HG02763 (cell line): ENCODE data around the gene TNFSF15.

Experiments
- ATAC-seq: cut with Tn5 transposase; IDR thresholded peaks from one replicate; pipeline ENCODE4 v1.9.1; 2021; ENCODE audit warnings: mild to moderate bottlenecking, moderate library complexity; ENCODE audit not compliant: unreplicated experiment

The TNFSF15 gene

DNA sequence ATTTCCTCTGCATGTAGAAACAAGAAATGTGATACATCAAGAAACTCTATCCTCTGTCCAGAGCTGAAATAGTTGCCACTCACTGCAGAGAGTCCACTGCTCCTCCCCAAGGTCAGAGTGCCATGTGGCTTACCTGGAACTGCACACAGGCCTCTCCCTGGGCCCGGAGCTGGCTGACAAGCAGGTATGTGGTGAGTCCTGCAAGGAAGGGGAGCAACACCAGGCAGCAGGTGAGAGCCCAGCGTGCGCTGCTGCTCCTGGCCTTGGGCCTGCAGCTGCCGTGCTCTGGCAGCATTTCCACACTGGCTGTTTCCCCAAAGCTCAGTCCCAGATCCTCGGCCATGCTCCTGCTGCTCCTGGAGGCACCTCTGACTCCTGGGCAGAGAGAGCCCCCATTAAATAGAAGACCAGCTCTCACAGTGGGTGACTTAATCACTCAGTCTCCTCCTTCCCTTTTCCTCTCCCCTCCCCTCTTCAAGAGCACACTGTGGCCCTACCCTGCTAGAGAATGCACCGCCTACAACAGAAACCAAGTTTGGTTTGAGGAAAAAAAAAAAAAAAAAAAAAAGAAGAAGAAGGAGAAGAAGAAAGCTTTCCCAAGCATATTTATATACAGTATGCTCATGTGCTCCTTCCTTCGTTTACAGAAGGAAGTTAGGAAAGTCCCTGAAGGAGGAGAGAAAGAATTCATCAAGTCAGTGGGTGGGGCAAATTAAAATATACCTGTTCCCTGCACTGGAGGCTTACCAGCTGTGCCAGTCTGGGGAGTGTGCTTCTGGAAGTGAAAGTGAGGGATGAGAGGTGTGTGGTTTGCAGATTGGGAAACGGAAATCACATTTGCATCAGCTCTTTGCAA lies at the start of gene TNFSF15:
Gene TNFSF15, minus strand, starts transcription at position 370 of the 856 bp plus-strand sequence. Its CDS starts 27 bp downstream, at position 343.
- peak; percentile 89 for ATAC-seq

GRCh38 chr9:114855488-114855887 lies 49.6 kb upstream of the TNFSF15 start:
- ATAC-seq: no peak

DNA sequence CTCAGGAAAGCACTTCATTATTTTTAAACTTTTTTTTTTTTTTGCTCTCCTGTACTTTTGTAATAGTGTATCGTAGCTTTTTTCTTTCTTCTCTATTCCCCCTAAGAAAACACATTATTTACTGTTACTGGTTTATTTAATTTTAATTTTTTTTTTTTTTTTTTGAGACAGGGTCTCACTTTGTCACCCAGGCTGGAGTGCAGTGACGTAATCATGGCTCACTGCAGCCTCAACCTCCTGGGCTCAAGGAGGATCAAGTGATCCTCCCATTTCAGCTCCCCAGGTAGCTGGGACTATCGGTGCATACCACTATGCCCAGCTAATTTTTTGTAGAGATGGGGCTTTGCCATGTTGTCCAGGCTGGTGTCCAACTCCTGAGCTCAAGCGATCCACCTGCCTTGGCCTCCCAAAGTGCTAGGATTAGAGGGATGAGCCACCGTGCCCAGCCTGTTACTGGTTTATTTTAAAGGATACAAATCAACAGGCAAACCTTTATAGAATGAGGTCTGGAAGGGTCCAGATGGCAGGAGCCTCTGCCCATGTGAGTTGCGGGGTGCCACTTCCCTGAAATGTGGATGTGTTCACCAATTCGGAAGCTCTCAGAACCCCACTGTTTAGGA lies 49.0 kb upstream of the TNFSF15 start:
- ATAC-seq: no peak

- no peak for ATAC-seq
Measured at GRCh38 chr9:114853071-114853855, 47.4 kb upstream of the TNFSF15 start.

GRCh38 chr9:114852050-114852594 lies 46.3 kb upstream of the TNFSF15 start:
- no peak for ATAC-seq

- ATAC-seq: no peak
Measured at GRCh38 chr9:114851306-114851705, 45.5 kb upstream of the TNFSF15 start.

DNA sequence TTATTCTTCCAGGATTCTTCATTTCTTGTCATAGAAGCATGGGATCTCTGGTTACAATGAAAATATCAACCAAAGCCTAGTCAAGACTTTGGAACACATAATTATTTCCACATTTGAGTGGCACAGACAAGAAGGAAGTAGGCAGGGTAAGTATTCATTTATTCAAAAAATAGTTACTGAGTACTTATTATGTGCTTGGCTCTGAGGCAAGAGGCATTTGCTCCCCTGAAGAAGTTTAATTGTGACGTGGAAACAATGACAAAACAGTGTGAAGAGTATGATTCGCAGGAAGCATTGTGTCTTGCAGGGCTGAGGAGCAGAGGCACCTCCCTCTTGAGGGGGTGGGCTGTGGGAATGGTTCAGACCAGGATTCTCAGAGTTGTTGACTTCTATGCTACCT lies 45.0 kb upstream of the TNFSF15 start:
- no peak for ATAC-seq

GRCh38 chr9:114849450-114849849 lies 43.6 kb upstream of the TNFSF15 start:
- ATAC-seq: no peak

DNA sequence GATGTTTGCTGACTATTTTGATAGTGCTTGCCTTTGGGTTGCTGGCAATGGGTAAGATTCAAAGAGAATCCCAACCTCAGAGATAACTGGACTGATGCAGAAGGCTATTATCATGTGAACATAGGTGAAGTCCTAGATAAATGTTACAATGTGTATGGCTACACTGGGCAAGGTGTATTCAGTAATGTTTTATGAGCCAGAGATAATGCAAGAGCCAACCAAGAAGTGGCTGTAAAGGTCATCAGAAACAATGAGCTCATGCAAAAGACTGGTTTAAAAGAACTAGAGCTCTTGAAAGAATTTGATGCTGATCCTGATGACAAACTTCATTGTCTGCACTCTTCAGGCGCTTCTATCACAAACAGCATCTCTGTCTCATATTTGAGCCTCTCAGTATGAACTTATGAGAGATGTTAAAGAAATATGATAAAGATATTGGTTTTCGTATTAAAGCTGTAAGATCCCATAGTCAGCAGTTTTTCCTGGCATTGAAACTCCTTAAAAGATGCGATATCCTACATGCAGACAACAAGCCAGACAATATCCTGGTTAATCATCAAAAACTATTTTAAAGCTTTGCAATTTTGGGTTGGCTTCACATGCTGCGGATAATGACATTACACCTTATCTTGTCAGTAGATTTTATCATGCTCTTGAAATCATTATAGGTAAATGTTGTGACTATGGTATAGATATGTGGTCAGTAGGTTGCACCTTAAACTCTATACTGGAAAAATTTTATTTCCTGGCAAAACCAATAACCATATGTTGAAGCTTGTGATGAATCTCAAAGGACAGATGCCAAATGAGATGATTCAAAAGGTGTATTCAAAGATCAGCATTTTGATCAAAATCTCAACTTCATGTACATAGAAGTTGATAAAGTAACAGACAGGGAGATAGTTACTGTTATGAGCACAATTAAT lies 41.9 kb upstream of the TNFSF15 start:
- ATAC-seq: no peak

GRCh38 chr9:114845373-114845772 lies 39.5 kb upstream of the TNFSF15 start:
- ATAC-seq: no peak

DNA sequence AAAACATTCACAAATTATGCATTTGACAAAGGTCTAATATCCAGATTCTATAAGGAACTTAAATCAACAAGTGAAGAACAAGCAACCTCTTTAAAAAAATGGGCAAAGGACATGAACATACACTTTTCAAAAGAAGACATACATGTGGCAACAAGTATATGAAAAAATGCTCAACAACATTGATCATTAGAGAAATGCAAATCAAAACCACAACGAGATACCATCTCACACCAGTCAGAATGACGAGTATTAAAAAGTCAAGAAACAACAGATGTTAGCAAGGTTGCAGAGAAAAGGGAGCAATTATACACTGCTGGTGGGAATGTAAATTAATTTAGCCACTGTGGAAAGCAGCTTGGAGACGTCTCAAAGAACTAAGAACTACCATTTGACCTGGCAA lies 38.9 kb upstream of the TNFSF15 start:
- ATAC-seq: no peak

DNA sequence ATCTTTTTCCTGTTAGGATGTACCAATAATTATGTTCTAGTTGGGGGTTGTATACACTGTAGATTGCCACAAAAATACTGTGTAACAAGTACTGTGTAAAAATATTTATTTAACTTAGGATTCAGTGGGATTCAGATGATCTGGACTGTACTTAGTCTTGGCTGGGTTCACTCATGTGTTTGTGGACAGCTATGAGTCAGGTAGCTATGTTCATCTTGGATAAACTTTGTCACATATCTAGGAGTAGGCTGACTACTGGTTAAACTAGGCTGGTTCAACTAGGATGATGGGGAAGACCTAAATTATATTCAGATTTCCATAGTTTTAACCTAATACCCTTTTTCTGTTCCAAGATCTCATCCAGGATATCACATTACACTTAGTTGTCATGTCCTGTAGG lies 32.1 kb upstream of the TNFSF15 start:
- no peak for ATAC-seq

DNA sequence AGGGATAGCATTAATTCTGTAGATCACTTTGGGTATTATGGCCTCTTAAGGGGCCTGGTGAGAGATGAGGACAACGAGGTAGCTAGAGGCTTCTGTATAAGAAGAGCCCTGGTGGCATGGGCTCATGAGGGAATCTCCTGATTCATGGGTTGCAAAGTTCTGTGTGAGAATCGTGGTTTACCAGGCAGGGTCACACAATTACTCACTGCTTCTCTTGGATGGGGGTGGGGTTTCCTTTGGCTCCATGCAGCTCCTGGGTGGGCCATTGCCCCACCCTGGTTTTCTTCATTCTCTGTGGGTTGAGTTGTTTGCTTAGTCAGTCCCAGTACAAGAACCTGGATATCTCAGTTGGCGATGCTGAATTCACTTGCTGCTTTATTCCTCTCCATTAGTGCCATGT lies 30.9 kb upstream of the TNFSF15 start:
- no peak for ATAC-seq

- ATAC-seq: no peak
Measured at GRCh38 chr9:114834386-114834785, 28.5 kb upstream of the TNFSF15 start.

- ATAC-seq: no peak
Measured at GRCh38 chr9:114830546-114830945, 24.7 kb upstream of the TNFSF15 start.

GRCh38 chr9:114829574-114830440 lies 24.0 kb upstream of the TNFSF15 start:
- no peak for ATAC-seq

DNA sequence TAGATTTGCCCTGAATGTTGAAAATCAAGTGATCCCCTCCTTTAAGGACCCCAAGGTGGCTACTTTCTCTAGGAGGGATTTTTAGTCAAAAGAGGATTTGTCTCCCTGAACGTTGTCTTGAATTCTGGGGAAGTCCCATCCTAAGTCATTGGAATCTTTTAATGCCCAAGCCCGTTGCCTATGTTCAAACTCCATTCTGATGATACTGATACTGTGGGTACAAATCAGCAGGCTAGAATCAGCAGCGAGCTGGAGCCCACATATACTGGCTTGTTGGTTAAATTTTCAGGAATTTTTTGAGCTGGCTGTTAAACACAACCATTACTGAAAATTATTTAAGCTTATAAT lies 22.4 kb upstream of the TNFSF15 start:
- no peak for ATAC-seq

- no peak for ATAC-seq
Measured at GRCh38 chr9:114827641-114828302, 21.9 kb upstream of the TNFSF15 start.

DNA sequence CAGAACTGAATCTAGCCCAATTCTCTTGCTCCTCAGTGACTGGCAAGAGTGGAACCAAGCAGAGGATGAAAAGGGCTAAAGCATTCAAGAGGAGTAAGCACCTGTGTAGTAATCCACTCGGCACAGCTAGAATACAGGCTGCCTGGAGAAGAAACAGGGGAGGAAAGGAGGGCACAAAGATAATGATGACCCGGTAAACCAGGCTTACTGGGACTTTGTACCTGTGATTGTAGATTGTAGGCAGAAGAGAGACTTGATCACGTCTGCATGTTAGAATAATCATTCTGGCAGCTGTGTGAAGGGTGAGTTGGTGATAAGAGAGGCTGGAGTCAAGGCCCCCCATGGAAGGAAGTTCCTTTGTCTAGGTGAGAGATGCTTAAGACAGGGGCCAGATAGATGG lies 20.6 kb upstream of the TNFSF15 start:
- no peak for ATAC-seq
